H1 (cell line): ENCODE results near the gene CELF4.

Experiments used
- EP300 ChIP-seq, 2 experiments: IDR thresholded peaks; 1 replicate in 1 of 2; 2 replicates in 1 of 2; pipeline ENCODE4 v1.6.1; 2011 to 2012; ENCODE audit warnings: low read depth in 2 of 2, low read length in 2 of 2, mild to moderate bottlenecking in 2 of 2, borderline replicate concordance in 1 of 2, inconsistent platforms in 1 of 2, moderate library complexity in 1 of 2
- EZH2 ChIP-seq: fragments of 200-600 bp; sonication (generic); IDR thresholded peaks from 2 replicates; pipeline ENCODE4 v1.7.1; 2012; ENCODE audit warnings: low read depth, mild to moderate bottlenecking, moderate library complexity, low read length, inconsistent platforms; ENCODE audit not compliant: severe bottlenecking
- NRF1 ChIP-seq: IDR thresholded peaks from 2 replicates; pipeline ENCODE4 v1.6.1; 2011; ENCODE audit warnings: mild to moderate bottlenecking, low read depth, low read length, improper control_type of control experiment
- POLR2A ChIP-seq, 2 experiments: IDR thresholded peaks; 1 replicate in 1 of 2; 2 replicates in 1 of 2; pipeline ENCODE4 v1.6.1; 2011; ENCODE audit warnings: low read depth in 2 of 2, low read length in 2 of 2, mild to moderate bottlenecking in 2 of 2; ENCODE audit errors: control extremely low read depth in 1 of 2
- POLR2AphosphoS5 ChIP-seq: IDR thresholded peaks from 2 replicates; pipeline ENCODE4 v1.6.1; 2011; ENCODE audit warnings: low read depth, low read length
- TAF1 ChIP-seq: IDR thresholded peaks from 2 replicates; pipeline ENCODE4 v1.6.1; 2011; ENCODE audit warnings: mild to moderate bottlenecking, low read depth, low read length
- YY1 ChIP-seq: IDR thresholded peaks from 2 replicates; pipeline ENCODE4 v1.6.1; 2011; ENCODE audit warnings: low read depth, mild to moderate bottlenecking, low read length
- TF ChIP-seq, protein P1 (sequence below): IDR thresholded peaks from 2 replicates; pipeline ENCODE4 v1.6.1; 2012; ENCODE audit warnings: inconsistent platforms
- TF ChIP-seq, protein P2 (sequence below), 3 experiments: IDR thresholded peaks; 1 replicate in 2 of 3; 2 replicates in 1 of 3; pipeline versions ENCODE4 v1.5.1 to v1.6.1; 2011; ENCODE audit warnings: low read length in 3 of 3, mild to moderate bottlenecking in 3 of 3, inconsistent platforms in 2 of 3, low read depth in 1 of 3, moderate library complexity in 1 of 3; ENCODE audit not compliant: insufficient read depth in 1 of 3; ENCODE audit errors: control extremely low read depth in 1 of 3

DNA sequence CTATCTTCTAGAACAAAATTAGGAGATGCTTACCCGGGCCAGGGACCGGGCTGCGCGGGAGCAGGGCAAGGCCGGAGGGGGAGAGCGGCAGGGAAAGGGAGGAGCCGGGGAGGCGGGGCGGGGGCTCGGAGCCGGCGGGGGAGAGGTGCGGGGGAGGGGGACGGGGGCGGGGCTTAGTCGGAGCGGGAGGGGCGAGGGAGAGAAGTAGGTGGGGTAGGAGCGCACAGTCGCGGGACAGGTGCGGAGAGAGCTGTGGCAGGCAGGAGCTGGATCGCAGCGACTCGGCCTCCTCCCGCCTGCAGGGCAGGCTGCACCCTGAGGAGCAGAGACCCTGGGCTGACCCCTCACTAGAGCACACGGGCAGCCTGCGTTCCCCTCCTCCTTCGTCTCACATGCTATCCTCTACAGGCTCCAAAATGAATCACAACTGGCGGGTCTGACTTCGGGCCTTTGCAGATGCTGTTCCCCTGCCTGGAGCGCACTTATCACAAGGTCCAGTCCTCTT is 290.3 kb downstream of the CELF4 start:
- TF ChIP-seq YY1 = no peak
- TF ChIP-seq NRF1 = no peak
- no peak for TF ChIP-seq EZH2
- TF ChIP-seq EP300 (IDR thresholded peaks at IDR 0.05; ENCODE audit: borderline replicate concordance in 1 of 2, low read depth in 2 of 2, low read length in 2 of 2) = no peak
- TF ChIP-seq POLR2AphosphoS5 = no peak
- no peak for TF ChIP-seq TAF1
- TF ChIP-seq, protein P1, sequence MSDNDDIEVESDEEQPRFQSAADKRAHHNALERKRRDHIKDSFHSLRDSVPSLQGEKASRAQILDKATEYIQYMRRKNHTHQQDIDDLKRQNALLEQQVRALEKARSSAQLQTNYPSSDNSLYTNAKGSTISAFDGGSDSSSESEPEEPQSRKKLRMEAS = no peak
- no peak for TF ChIP-seq POLR2A (IDR thresholded peaks at IDR 0.05; ENCODE audit: control extremely low read depth in 1 of 2, low read depth in 2 of 2, low read length in 2 of 2)
- TF ChIP-seq, protein P2, sequence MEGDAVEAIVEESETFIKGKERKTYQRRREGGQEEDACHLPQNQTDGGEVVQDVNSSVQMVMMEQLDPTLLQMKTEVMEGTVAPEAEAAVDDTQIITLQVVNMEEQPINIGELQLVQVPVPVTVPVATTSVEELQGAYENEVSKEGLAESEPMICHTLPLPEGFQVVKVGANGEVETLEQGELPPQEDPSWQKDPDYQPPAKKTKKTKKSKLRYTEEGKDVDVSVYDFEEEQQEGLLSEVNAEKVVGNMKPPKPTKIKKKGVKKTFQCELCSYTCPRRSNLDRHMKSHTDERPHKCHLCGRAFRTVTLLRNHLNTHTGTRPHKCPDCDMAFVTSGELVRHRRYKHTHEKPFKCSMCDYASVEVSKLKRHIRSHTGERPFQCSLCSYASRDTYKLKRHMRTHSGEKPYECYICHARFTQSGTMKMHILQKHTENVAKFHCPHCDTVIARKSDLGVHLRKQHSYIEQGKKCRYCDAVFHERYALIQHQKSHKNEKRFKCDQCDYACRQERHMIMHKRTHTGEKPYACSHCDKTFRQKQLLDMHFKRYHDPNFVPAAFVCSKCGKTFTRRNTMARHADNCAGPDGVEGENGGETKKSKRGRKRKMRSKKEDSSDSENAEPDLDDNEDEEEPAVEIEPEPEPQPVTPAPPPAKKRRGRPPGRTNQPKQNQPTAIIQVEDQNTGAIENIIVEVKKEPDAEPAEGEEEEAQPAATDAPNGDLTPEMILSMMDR (IDR thresholded peaks at IDR 0.05; ENCODE audit: control extremely low read depth in 1 of 3, insufficient read depth in 1 of 3, low read depth in 1 of 3, low read length in 3 of 3) = no peak
